OCI-M2 (cell line): ENCODE results near the gene LPO.

Experiments used
- DNase-seq: peaks from one replicate; lab custom pipeline; 2025; ENCODE audit not compliant: unreplicated experiment; lab: John Stamatoyannopoulos, UW

LPO gene

DNA sequence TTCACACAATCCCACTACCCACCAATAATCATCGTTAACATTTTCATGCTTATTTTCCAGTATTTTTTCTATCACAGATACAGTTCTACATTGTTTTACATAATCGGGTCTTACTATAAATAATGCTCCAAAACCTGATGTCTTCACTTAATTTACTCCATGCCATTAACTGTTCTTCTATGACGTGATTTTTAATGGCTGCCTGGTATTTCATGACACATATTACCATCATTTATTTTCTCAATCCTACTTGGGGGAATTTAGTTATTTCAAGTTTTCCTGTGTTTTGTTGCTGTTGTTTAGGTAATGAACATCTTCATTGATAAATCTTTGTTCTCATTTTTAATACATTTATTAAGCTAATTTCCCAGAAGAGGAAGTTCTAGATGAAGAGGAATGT is 14.7 kb downstream of the LPO start:
- no peak for DNase-seq

DNA sequence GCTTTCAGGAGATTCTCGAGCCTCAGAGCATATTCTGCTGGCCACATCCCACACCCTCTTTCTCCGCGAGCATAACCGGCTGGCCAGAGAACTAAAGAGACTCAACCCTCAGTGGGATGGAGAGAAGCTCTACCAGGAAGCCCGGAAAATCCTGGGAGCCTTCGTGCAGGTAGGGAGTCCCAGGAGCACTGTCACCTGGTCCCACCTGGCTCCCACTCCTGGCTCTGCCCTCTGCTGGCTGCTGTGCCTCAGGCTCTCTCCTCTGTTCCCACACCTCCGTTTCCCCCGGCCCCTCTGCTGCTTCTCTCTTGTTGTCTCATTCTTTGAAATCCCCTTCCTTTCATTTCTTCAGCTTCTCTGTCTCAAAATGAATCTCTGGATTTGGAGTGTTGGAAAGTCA is 16.4 kb downstream of the LPO start:
- no peak for DNase-seq

DNA sequence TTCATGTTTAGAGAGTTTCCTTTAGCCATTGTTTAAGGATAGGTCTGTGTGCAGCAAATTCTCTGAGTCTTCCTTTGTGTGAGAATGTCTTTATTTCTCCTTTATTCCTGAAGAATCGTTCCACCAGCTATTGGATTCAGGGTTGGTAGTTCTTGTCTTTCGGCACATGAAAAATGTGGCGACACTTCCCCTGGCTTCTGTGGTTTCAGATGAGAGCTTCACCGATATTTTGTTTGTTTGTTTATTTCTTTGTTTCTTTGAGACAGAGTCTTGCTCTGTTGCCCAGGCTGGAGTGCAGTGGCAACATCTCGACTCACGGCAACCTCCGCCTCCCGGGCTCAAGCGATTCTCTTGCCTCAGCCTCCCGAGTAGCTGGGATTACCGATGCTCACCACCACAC is 23.8 kb downstream of the LPO start:
- DNase-seq: no peak

DNA sequence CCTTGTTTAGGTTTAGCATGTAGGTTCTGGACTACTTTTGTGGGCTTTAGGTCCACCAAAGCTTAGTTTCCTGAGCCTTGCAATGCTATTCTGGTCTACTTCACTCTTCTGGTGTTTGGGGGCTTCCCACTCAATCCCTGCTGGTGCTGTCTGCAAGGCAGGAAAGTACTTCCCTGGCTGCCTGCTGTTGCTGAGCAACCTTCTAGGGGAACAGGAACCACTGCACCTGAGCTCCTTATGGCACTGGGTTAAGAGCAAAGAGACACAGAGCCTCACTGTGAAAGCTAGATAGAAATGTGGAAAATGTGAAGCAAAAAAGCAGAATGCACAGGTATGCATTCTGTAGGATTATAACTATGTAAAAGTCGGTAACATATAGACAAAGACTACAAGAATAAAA is 25.4 kb downstream of the LPO start:
- no peak for DNase-seq

DNA sequence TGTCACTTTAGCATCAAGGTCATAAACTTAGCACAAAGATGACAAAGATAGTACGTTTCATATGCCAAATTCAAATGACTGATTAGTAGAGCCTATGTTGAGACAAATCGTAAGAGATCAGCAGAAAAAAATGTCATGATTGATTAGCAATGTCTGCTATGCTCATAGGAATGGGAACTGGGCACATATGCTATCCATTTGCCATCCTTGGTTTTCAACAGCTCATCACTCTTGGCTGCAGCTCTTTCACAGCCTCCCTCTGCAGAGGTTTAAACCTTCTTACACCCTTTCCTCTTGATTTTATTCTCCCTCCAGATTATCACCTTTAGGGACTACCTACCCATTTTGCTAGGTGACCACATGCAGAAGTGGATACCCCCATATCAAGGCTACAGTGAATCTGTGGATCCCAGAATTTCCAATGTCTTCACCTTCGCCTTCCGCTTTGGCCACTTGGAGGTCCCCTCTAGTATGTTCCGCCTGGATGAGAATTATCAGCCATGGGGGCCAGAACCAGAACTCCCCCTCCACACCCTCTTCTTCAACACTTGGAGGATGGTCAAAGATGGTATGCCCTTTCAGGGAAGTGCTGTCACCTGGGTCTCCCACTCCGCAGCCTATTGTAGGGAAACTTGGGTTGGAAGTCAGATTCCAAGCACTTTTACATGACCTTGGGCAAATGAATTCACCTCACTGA is 26.2 kb downstream of the LPO start:
- no peak for DNase-seq

DNA sequence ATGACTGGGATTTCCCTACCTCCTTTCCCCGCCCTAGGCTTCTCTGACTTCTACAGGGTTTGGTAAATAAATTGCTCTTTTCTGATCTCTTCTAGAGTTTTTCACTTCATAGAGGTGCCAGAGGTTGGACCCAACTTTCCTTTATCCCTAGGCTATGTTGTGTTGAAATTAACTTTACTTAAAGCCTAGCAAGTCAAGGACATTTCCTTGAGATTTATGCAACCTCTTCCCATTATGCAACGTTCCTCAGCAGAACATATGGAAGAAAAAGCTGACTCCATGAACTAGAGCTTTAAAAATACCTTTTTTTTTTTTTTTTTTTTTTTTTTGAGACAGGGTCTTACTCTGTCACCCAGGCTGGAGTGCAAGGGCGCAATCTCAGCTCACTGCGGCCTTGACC is 26.9 kb downstream of the LPO start:
- DNase-seq: no peak

DNA sequence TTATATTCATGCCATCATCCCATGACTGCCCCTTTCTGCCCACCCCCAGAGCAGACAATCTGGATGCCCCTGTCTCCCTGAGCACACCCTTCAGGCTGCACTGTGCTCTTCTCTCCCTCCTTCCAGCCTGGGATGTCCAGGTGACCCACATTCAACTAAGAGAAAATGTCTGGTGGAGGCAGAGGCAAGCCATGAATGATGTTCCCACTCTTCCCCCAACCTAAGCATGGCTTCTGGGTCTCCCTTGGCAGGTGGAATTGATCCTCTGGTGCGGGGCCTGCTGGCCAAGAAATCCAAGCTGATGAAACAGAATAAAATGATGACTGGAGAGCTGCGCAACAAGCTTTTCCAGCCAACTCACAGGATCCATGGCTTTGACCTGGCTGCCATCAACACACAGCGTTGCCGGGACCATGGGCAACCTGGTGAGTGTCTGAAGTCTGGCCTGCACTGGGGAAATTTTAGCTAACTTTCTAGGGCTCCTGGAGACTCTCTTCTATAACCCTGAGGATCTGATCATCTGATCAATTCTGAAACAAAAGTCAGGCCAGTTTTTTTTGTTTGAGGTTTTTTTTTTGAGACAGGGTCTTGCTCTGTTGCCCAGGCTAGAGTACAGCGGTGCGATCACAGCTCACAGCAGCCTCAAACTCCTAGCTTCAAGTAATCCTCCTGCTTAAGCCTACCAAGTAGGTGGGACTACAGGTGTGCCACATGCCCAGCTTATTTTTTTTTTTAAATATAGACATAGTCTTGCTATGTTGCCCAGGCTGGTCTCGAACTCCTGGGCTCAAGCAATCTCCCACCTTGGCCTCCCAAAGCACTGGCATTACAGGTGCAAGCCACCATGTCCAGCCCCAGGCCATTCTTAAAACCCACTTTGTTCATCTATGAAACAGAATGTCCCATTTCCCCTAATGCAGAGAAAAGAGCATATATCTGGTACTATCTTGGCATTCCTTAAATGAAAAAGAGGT is 27.8 kb downstream of the LPO start:
- no peak for DNase-seq

DNA sequence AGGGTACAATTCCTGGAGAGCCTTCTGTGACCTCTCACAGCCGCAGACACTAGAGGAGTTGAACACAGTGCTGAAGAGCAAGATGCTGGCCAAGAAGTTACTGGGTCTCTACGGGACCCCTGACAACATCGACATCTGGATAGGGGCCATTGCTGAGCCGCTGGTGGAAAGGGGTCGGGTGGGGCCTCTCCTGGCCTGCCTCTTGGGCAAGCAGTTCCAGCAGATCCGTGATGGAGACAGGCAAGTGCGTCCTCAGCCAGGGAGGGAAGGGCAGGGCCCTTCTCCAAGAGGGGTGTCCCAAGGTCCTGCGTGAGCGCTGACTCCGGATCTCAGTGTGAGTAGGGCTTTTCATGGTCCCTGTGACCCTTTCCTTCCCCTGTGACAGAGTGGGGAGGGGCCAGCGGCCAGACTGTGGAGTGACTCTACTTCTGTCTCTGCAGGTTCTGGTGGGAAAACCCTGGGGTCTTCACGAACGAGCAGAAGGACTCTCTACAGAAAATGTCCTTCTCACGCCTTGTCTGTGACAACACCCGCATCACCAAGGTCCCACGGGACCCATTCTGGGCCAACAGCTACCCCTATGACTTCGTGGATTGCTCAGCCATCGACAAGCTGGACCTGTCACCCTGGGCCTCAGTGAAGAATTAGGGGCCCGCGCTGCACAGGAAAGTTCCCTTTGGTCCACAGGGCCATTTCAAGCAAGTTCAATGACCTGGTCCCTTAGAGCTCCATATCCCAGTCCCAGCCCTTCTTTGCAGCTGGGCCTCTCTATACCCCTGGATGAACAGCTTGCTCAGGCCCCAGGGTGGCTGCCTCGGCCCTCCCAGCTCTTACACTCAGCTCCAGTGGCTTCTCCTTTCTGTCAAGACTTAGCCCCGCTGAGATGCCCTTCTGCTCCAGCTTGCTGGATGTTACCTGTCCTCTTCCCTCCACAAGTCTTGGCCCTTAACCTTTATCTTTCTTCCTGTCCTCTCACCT is 29.3 kb downstream of the LPO start:
- no peak for DNase-seq

DNA sequence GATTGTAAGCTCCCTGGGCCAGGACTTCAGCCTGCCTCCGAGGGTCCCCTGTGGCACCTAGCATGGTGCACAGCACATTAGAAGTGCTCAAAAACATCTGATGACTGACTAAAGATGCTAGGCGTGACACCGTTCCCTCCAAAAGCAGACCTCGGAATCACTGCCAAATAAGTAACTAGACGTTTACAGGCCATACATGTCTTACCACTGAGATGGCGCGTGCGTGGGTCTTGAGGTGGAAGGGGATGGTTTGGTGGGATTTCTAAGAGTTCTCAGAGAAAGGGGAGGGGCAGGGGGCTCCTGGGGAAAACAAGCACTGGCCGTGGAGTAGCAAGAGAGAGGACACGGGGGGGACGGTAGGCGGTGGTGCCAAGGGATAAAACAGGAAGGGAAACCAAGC is 29.9 kb downstream of the LPO start:
- DNase-seq: no peak

DNA sequence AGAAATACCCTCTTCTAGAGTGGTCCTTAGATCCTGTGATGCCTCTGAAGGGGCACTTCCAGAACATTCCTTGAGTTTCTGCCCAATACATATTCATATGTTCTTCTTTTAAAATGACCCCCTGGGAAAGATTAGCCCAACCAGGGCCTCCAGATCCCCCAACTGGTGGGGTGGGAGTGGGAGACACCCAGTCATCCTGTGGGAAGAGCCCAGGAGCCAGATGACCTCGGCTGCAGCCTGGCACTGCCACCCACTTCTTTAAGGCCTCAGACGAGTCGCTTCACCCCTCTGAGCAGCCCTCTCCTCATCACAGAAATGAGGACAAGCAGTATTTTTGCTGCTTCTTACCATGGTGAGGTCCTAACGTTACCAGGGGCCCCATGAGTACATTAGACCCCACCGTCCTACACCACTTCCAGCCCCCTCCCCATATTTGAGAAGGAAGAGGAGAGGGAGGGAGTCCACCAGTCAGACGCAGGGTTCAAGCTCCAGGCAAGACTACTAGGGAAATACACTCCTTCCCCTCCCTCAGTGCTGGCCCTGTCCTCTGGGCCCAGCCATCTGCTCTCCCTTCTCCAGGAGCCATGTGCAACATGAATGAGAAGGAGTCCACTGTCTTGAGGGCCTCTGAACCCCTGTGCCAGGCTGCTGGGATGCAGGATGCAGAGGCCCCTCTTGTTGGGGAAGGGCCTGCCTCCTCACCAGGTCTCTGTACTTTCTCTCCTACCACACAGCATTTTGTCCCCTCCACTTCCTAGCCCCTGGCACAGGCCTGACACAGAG is 30.6 kb downstream of the LPO start:
- no peak for DNase-seq

DNA sequence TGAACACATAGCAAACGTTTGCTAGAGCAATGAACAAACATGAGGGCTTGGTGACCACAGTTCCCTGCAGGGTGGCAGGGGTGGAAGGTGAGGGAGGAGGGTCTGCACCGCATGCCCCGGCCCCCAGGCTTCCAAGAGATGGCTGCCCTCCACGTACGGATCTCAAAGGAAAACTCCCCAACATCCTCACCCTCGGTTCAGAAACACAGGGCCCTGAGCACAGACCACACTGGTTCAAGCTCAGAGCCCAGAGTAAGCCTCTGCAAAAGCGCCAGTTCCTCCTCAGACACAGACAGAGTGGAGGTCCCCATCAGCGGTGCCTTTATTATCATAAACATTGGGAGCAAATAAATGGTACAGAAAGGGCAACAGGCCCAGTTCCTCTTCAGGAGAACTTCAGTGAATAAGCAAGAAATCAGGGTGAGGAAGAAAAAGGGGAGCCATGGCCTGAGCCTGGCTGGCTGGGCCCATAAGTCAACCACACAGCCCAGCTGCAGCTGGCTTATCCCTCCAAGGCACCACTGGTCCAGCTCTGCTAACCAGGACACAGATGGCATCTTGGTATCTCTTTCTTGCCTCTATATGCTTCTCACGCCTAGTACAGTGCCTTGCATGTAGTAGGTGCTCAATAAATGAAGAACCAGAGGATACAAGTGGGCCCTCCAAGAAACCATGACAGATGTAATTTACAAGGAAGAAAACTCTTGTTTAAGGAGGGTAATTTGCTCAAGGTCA is 31.3 kb downstream of the LPO start:
- no peak for DNase-seq

DNA sequence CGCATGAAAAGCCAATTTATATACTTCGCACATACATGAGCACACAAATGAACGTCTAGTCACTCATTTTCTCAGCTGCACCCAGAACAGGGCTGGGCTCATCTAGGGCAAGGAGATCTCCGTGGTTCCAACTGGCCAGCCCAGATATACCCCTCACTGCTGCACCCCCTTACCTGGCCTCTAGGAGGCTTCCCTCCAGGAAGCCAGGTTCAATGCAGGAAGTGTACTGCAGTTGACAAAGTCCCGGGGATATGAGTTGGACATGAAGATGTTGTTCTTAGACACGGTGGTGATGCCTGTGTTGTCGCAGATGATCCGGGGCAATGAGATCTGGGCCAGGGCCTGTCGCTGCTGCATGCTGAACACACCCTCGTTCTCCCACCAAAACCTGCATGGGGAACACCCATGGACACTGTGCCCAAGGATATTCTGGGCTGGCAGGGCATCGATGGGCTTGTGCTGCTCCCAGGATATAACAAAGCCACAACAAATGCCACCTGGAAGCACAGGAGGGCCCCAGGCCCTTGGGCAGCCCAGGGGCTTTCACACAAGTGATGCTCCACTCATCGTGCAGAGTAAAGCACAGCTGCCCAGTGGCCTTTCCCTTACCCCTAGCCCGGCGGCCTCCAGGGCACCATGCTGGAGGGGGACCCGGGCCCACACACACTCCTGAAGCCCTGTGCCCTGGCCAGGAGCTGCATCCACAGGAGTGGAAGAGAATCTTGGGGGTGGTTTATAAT is 32.3 kb downstream of the LPO start:
- DNase-seq: no peak

DNA sequence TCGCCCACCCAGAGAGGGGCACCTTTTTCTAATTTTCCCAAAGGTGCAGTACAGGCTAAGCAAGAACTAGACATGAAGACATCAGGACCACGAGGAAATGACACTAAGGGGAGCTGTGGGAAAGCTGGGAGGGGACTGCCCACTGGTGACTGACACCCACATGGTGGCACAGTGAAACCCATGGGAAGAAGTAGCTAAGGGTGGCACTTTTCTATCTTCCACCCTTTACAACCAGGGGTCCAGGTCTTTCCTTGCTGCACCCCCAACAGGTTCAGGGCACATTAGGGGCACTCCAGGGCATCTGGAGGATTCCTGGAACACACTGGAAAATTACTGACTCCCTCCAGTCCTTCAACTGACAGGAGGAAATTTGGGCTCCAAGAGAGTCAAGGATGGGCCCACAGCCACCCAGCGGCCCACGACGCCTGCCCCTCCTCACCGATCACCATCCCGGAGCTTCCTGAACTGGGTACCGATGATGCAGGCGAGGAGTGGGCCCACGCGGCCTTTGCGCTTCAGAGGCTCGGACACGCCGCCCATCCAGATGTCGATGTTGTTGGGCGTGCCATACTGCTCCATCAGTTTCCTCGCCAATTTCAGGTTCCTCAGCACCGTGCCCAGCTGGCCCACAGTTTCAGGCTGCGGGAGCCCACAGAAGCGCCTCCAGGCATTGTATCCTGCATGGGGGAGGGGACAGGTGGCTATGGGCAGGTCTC is 33.0 kb downstream of the LPO start:
- no peak for DNase-seq

DNA sequence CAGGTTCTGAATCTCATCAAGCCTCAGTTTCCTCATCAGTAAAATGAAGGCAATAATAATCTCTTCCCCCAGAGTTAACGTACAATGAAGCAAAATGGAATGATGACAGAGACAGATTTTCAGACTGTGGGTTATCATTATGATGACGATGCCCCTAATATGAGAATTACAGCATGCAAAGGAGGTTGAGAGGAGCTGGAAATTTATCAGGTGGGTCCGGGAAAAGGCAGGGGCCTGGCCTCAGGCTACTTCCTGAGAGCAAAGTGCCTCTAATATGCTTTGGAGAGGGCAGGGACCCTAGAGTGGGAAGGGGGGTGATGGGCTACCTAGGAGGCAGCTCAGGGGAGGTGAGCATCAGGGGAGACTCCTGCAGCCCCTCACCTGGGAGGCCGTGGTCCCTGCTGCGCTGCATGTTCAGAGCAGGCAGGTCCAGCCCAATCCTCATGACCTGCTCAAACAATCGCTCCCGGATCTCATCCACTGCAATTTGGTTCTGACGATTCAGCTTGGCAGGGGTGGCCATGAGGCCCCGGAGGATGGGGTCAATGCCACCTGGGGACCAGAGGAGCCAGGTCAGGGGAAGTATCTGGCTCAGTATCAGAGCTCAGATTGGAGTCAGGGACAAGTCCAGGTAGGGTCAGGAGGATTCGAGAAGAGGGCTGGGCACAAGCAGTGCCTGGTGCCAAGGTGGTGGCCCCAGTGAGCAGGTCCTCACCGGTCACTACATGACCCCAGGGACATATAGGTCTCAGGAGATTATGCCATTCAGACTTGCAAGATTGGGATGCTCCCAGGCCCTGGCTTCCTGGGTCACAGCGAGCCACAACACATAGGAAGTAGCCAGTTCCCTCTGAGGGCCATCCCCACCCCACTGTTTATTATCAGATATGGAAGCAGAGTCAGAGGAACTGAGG is 34.2 kb downstream of the LPO start:
- no peak for DNase-seq

DNA sequence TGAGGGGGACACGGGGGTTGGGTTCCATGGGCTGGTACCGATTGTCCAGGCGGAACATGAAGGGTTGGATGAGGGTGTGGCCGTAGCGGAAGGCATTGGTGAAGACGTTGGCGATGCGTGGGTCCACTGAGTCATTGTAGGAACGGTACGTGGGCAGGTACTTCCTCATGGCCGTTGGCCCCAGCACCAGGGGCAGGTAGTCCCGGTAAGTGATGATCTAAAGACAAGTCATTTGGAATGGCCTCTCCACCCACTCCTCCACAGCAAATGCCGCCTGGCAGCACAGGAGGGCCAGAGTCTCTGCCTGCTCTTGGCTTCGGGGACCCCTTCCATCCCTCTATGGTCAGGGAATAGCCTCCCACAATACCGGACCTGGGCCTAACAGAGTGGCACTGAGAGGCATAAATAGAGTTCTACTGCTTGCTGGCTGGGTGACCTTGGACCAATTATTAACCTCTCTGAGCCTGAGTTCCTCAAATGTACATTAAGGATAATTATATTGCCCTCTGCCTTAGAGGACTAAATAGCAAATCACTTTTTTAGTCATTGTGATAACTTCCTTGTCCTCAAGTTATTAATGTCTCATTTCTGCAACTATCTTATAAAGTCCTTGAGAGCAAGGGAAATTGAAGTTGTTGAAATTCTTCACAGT is 35.2 kb downstream of the LPO start:
- no peak for DNase-seq

DNA sequence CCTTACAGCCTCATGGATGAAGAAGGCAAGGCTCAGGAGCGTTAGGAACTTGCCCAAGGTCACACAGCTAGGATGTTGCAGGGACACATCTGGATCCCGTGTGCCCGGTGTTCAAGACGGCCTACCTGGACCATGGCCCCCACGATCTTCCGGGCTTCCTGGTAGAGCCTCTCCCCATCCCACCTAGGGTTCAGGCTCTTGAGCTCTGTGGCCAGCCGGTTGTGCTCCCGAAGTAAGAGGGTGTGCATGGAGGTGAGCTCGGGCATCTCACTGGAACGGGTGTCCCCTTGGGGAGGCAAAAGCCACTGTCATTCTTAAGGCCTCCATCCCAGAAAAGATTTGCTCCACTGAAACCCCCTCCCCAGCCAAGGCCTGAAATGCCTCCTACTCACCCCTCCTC is 37.0 kb downstream of the LPO start:
- no peak for DNase-seq

DNA sequence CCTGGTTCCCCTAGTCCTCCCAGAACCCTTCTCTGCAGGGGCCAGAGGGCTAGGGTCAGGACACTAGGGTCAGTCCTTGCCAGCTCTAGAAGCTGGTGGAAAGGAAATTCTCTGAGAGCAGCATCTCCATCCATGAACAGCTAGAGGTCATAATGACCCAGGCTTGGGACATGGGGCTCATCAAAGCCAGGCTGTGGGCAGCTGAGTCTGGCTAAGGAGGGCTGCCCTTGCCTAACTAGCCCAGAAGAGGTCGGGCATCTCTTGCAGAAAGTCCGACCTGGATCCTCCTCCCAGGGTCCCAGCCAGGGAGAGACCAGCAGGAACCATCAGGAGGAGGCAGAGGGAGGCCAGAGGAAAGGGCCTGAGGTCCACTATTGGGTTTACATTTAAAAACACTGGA is 38.0 kb downstream of the LPO start:
- DNase-seq: no peak
